ENCODE data around the gene DHRS13. TPM values are rescaled to one million over a fixed set of nuclear protein-coding genes. Genes with fewer than 3 reads are reported as not detected.
"Not testable (repeated sequence)": the region's sequence is repeated elsewhere in the genome, so short reads cannot be mapped to it uniquely, and the experiment has no call there.

Gene DHRS13
- polyA plus RNA-seq, 12 donors, result 2.1 to 4.9 (median 3.6) TPM; not detected in 2

DNA sequence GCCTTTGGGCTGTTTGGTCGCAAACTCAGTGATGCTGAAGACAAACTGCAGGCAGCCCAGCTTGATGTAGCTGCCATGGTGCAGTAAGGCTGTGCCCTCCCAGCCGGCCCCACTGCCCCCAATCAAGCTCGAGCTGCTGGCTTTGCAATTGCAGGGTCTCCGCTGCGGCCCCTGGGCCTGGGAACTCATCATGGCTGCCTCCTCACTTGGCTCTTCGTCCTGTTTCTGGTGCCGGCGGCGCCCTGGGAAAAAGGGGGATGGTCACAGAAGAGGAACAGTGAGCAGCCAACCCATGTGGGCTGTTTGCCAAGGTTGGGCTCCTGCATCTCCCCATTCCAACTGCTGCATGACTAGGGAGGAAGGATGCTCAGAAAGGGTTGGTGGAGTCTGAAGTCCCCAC is 3.4 kb upstream of the DHRS13 start:
- DNase-seq, result no peak

DNA sequence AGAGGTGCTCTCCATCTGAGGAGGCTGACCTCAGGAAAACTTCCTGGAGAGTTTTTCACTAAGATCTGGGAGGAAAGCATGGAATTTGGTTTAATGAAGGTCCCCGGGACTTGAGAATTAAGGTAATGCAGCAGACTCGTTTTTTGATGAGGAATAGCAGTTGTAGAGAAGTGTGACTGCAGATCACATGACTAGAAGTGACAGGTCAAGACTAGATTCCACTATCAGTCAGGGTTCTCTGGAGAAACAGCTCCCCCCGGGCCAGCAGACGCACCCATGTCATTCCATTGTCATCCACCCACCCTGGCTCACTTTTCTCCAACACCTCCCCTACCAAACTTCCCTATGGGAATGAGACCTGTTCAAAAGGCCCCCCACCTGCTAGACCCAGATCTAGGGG is 1.9 kb upstream of the DHRS13 start:
- no peak for DNase-seq

DNA sequence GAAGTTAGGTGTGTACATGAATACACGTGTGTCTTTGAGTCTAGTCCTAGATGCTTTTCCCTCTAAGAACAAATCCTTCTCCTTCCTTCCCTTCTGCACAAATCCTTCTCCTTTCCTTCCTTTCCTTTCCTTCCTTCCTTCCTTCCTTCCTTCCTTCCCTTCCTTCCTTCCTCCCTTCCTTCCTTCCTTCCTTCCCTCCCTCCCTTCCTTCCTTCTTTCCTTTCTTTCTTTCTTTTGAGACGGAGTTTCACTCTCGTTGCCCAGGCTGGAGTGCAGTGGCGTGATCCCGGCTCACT is 615 bp upstream of the DHRS13 start:
- DNase-seq, result not testable (repeated sequence)

DNA sequence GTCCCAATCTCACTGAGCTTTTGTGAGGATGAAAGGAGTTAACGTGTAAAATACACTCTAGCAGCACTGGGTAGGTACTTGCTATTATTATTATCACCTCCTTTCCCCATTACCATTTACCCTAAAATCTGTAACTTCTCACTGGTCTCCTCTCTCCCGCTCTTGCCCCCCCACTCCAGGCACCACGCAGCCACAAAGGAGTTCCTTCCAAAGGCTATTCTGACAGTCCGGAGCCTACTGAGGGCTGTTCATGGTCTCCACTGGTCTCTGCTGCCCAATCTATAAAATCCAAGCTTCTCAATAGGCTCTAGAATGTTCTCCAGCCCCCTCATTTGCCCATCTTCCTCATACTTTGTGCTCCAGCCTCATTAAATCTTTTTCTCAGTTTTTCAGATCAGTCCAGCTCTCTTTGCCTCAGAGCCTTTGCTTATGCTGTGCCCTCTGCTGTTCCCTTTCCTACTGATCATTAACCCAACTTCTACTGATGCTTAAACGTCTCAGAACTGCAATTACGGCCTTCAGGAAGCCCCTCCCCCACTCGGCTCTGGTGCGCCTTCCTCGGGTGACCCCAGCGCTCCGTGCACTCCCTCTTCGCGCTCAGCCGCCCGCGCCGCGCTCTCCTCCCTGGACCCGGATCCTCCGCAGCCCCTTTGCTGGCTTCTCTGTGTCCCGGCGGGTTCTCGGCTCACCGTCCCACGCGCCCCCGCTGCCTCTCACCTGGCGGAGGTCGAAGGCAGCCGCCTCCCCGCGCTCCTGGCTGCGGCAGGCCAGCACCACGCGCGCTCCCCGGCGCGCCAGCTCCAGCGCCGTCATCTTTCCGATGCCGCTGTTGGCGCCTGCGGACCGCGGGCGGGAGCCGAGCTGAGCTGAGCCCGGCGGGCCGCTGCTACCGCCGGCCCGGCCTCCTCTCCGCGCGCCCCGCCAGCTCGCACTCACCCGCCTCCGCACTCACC is 737 bp downstream of the DHRS13 start:
- DNase-seq, result peak; percentile 34

DNA sequence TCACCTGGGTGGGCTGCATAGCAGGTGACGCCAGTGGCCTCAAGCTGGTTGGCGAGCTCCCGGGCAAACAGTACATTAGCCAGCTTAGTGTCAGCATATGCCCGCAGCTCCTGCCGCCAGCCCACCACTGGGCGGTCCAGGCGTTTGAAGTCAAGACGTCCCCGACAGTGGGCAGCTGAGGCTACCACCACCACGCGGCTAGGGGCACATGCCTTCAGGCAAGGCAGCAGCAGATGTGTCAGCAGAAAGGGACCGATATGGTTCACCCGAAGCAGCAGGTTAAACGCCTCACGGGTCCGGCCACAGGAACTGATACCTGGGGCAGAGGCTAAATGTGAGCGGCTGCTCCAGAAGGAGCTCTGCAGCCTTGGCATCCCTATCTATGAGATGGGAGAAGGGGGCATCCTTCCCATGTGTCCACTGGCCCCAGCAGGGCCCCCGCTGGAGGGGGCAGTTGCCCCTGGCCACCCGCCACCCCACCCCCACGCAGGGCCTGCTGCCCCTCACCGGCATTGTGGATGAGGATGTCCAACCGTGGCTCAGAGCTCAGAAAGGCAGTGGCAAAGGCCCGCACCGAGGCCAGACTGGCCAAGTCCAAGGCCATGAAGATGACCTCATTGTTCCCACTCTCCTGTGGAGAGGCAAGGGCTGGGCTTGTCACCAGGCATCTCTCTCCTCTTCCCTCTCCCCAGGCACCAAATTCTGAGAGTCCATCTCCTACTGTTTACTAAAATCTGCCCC is 1.7 kb downstream of the DHRS13 start:
- DNase-seq, result no peak

DNA sequence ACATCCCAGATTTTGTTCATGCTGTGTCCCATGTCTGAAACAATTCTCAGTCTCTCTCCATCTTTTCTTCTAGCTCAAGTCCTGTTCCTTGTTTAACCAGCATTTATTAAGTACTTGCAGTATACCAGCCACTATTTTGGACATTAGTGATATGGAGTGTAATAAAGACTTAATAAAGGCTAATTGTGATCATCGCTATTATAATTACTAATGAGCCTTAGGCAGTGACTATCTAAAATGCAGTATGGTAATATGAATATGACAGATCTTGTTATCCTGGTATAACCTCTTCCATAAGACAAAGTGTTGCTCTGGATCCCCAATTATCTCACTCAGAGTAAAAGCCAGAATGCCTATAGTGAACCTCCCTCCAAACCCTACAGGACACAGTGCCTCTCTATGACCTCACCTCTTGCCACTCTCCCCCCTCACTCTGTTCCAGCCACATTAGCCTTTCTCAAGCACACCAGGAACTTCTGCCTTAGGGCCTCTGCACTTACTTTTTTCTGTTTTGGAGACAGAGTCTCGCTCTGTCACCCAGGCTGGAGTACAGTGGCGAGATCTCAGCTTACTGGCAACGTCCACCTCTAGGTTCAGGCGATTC is 3.6 kb downstream of the DHRS13 start:
- no peak for DNase-seq

DNA sequence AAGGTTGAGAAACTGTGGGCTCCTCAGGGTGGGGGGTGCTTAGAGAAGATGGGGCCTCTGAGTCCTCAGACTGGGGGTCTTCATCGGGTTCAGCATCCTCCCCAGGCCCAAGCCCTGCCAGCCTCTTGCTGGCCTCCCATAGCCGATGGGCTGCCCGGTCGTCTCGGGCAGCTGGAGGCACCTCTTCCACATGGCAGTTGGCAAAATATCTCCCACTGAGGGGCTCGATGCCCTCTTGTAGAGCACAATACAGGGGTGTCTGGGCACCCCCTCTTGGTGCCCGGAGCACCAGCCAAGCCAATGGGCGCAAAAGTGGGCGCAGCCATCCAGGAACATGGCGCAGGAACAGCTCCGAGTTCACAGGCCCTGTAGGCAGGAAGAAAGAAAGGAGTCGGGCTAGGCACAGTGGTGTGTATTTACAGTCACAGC is 4.3 kb downstream of the DHRS13 start:
- no peak for DNase-seq

DNA sequence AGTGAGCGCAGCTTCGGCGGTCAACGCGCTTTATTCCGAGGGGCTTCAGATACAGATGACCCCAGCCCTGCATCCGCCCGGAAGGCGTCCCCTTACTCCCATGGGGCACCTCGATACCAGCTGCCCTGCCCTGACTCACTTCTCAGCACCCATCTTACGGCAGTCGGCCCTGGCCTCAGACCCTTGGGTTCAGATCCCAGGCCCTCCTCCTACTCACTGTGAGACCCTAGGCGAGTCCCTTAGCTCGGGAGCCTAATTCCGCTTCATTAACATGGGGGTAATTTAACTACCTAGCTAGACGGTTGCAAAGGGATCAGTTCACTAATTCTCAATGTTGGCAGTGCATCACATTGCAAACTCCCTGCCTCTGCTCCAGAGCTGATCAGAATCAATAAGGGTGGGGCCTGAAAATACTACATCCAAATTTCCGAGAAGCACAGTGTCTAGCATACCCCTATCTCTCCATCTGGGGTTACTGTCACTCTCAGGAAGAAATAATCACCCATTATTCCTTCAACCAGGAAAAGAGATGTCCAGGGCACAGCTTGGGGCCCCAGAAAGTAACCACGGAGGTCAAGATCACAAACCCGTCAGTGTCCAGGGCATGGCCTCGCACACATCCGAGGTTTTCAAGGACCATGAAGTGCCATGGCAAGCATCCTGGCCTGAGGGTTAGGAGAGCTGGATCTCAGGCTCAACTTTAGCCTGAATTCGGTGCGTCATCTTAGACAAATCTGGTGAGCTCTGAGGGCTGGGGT is 4.9 kb downstream of the DHRS13 start:
- peak; percentile 31 for DNase-seq

DNA sequence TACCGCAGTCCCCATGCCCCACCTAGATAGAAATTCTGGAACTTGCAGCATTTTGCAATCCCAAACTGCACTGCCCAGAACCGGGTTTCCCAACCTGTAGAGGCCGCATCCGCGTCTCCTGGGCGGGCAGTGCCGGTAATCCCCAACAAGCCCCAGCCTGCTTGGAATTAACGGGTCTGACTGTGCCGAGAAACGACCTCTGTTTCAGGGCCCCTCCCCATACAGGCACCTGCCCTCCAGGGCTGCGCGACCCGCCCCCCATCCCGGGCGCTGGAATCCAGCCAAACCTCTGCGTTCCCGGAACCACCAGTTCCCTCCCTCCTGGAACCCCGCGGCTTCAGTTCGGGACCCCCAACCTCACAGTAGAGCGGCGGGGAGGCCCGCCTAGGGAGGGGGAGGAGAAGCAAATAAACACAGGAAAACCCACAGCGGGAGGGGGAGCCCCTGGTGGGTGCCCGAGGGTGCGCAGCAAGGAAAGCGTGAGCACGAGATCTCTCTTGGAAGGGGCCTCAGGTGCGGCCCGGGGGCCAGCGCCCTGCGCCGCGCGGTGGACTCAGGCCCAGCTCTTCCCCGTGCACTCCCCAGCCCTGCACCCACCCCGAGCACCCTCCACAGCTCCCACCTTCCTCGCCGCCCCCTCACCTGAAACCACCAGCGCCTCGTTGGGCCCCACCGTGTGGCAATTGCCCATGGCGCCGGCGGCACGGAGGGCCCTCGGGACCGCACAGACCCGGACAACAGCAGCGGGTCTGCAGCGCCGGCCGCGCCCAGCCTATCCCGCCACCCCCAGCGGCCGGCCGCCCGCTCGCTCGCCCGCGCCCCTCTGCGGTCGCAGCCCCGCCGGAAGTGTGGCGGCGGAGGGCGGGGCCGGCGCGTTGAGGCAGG is 5.8 kb downstream of the DHRS13 start, which contains the start of gene FLOT2:
FLOT2 (minus strand) TSS at position 850 of the 885 bp plus-strand sequence; CDS start at position 691, 159 bp downstream.
- peak; percentile 28 for DNase-seq

DNA sequence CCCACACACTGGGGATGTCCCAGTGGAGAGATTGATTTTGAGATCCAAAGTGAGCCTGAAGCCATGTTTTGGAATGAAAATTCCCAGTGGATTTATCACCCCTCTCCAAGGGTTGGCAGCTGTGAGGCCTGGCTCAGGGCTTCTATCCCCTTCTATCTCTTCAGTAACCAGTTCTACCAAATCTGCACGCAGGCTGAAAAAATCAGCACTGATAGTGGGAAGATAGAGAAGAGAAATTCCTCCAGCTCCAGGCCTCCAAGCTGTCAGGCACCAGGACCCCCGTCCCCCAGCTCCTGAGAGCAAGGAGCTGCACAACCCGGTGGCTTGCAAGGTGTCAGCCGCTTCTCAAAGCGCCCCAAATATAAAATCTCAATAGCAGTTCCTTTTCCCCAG is 6.4 kb downstream of the DHRS13 start:
- DNase-seq, result no peak

DNA sequence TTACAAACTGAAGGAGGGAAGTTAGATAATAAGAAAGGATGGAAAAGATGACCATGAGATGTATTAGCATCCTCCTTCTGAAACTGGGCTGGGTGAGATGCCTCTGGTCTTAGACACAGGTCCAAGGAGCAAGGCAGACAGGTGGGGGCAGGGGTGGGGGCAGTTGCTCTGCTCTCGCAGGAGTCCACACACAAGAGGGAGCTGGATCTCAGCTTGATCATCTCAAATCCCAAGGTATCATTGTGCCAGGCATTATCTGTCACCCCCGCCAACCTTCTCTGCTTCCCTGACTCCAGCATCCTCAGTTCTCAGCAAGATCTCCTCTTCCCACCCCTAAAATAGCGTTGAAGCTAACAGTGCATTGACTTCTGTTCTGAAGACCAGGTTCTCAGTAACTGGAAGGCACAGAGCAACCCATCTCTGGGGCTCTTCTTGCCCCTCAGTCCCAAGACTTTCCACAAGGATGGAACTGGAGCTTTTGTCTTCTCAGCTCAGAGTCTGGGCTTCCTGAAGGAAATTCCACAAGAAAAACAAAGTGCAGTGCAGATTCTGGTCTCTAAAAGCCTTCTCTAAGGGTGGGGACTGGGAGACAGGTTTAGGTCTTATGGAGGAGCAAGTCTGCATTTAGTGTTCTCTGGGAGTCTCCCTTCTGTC is 7.0 kb downstream of the DHRS13 start:
- no peak for DNase-seq

DNA sequence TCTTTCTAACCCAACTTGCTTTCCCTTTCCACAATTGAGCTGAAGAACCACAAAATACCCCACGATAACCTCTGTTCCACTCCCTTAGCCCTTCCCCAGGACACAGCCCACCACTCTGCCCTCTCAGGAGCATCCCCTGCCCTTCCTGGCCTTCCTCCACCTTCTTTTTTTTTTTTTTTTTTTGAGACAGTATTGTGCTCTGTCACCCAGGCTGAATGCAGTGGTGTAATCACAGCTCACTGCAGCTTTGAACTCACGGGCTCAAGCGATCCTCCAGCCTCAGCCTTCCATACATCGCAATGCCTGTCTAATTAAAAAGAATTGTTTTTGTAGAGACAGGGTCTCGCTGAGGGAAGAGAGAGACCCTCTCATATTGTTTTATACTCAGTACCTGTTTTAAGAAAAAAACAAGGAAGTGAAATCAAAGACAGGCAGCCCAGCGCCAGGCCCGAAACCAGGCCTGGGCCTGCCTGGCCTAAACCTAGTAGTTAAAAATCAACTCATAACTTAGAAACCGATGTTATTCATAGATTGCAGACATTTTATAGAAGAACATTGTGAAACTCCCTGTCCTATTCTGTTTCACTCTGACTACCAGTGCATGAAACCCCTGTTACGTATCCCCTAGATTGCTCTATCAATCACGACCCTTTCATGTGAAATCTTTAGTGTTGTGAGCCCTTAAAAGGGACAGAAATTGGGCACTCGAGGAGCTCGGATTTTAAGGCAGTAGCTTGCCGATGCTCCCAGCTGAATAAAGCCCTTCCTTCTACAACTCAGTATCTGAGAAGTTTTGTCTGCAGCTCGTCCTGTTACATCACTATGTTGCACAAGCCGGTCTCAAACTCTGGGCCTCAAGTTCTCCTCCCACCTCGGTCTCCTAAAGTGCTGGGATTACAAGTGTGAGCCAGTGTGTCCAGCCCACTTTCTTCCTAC is 9.4 kb downstream of the DHRS13 start:
- not testable (repeated sequence) for DNase-seq

DNA sequence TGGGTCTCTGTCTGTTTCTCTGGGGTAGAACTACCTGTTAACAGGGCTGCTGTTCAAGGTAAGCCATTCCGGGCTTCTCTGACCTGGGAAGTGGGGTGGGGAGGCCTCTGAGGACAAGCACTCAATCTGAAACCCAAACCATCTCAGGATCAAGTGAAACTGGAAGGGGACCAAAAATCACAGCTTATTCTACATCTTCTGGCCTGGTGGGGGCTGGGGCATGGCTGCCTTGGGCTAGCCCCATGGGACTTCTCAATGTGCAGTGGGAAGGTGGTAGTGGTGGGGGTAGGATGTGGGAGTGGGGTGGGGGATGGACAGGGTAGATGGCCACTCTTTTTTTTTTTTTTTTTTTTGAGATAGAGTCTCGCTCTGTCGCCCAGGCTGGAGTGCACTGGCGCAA is 10.9 kb downstream of the DHRS13 start:
- DNase-seq, result no peak

DNA sequence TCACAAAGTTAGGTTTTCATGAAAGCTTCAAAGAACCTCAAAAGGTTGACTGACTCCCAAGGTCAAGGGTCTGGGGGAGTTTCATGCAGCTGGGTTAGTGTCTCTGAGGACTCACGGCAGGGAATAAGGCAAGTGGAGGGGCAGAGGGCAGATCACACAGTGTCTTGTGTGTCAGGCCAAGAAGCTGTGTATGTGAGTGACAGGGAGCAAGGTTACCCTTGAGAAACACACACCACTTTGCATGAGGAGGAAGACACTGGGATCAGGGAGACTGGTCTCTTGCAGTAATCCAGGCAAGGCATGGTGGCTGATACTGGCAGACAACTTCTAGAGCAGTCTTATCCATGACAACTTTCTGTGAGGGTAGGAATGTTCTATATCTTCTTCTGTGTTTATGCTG is 11.7 kb downstream of the DHRS13 start:
- DNase-seq, result no peak

DNA sequence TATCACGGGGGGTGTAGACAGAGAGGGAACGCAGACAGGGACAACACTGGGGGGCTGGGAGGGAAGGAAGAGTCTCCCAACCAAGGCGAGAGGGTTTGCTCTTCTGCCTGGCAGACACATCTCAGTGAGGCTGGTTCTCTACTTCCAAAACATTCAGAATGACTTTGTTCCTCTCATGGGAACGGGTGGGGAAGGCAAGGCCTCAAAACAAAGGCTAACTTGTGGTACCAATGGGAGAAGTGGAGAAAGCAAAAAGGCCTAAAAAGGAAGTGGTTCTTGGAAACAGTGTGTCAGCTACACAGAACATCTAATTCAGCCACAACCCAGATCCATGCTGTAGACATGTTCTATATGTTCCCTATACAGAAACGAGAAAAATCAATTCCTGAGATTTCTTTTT is 12.9 kb downstream of the DHRS13 start:
- no peak for DNase-seq

DNA sequence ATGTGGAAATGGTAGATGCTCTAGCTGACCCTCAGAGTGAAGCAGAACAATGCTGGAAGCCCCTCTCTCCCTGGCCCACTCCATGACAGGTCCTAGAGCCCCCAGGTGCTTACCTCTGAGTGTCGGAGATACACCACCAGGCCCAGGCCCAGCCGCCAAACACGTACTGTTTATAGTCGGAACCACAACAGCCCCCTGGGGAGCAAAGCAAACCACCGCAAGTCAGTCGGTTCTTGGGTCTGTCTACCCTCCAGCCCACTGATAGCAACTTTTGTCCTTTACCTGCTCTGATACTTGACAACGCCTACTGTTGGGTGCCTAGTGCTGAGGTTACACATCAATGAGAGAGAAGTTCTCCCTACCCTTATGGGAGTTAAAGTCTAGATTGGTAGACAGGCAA is 14.0 kb downstream of the DHRS13 start:
- no peak for DNase-seq

DNA sequence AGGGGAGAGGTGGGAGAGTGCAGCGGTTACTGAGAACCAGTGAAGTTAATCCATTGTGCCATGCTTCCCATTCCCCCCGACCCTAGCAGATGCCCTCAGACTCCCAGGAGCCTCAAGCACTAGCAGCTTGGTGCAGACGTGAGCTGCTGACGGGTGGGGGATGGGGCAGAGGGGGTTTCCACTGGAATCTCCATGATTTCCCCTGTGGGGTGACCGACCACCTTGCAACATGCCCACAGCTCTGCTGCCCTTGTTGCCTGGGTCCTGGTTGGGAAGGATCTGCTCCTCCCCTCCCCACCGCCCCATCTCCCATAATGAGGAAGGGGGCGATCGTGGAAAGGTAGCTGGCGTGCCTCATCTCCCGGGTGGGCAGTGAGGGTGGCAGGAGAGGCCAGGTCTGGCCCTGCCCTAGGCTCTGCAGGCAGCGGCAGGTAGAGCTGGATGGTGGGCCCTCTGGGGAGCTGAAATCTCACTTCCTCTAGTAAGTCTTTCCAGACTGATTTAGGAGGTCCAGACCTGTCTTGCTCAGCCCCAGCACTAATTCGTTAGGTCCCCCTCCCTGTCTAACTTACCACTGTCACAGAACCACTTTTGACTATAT is 14.9 kb downstream of the DHRS13 start:
- no peak for DNase-seq

DNA sequence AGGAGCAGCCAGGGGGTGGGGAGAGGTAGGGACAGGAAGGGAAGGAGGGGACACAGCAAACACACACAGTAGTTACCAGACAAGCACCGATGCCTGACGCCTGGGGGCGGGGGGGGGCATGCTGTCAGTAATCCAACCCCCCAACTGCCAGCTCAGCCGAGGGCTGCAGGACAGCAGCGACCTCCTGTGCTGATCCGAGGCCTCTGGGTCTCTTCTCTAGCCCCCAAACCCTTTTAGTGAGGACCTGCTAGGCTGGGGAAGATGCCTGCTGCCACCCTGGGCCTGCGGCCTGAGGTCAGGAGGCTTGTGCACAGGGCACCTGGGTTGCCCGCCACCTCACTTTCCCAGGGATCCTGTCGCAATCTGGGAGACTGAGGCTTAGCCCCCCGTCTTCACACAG is 16.9 kb downstream of the DHRS13 start:
- no peak for DNase-seq

DNA sequence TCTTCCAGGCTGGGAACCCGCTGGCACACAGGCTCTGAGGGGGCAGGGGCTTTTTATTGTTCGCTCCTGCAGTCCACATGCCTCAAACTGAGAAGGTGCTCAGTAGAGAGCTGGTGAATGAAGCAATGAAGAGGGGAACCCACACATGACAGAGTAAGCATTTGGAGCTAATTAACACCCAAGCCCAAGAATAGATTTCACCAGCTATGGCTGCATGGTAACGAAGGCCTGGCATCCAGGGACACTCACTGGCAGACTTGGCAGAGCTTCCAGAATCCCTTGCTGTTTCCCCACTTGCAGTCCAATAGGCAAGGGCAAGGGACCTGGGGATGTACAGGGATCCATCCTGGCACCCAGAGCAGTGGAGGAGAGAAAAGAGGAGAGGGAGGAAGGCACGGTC is 17.5 kb downstream of the DHRS13 start:
- DNase-seq, result no peak

All from muscle of arm (tissue), 12 donors.